ENCODE measurements around the gene IDH3A. TPM values are rescaled to one million over a fixed set of nuclear protein-coding genes. Genes with fewer than 3 reads are reported as not detected.

The IDH3A gene
- total RNA-seq, 1 donor from 2014 or later, result 19.3 TPM

DNA sequence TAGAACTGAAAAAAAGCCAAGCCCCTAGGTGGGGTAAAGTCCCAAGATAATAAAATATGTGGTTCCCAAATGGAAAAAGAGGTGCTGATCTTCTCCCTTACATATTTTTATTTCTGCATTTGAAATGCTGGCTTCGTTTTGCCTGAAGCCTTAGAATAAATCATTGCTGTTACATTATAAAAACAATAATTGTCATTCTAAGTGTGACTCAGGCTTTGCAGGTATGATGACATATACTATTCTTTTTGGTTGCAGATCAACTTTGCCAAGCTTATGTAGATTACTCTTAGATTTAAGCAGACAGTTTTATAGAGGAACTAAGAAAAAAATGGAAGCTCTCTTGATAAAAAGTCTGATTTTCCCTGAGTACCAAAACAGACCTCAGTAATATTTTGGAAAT lies 7.5 kb downstream of the IDH3A start:
- TF ChIP-seq, protein P1, sequence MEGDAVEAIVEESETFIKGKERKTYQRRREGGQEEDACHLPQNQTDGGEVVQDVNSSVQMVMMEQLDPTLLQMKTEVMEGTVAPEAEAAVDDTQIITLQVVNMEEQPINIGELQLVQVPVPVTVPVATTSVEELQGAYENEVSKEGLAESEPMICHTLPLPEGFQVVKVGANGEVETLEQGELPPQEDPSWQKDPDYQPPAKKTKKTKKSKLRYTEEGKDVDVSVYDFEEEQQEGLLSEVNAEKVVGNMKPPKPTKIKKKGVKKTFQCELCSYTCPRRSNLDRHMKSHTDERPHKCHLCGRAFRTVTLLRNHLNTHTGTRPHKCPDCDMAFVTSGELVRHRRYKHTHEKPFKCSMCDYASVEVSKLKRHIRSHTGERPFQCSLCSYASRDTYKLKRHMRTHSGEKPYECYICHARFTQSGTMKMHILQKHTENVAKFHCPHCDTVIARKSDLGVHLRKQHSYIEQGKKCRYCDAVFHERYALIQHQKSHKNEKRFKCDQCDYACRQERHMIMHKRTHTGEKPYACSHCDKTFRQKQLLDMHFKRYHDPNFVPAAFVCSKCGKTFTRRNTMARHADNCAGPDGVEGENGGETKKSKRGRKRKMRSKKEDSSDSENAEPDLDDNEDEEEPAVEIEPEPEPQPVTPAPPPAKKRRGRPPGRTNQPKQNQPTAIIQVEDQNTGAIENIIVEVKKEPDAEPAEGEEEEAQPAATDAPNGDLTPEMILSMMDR (IDR thresholded peaks at IDR 0.05), result no peak
- TF ChIP-seq EZH2phosphoT487 (IDR thresholded peaks at IDR 0.05), result no peak
- Mint-ChIP-seq H3K27me3 (ENCODE audit: insufficient read depth, low read depth) (no peaks in the 10 kb centered on the region), H3K4me3 (no peak overlapping the region), H3K27ac (no peak overlapping the region), H3K9me3 (no peaks in the 10 kb centered on the region), H3K4me1 (no peaks in the 10 kb centered on the region), H3K36me3 (peaks cover 3% of the 10 kb centered on the region)
- DNase-seq (ENCODE audit: low spot score), result no peak
- H3K27ac ChIP-seq, result no peak overlapping the region
- H3K4me1 ChIP-seq, result no peaks in the 10 kb centered on the region
- H3K4me3 ChIP-seq, result no peak overlapping the region
- no peaks in the 10 kb centered on the region for H3K36me3 ChIP-seq
- peaks cover 5% of the 10 kb centered on the region for H3F3A ChIP-seq (ENCODE audit: low read depth)
- H3K4me2 ChIP-seq, result no peak overlapping the region
- no peak overlapping the region for H3K9ac ChIP-seq
- peaks cover 3% of the 10 kb centered on the region for H4K20me1 ChIP-seq (ENCODE audit: low read depth)
- H3K9me3 ChIP-seq (ENCODE audit: low read depth), result no peaks in the 10 kb centered on the region
- no peak overlapping the region for H2AFZ ChIP-seq (replicated peaks)
- no peaks in the 10 kb centered on the region for H3K27me3 ChIP-seq
- no peaks in the 10 kb centered on the region for H3K79me2 ChIP-seq (ENCODE audit: low read depth)

DNA sequence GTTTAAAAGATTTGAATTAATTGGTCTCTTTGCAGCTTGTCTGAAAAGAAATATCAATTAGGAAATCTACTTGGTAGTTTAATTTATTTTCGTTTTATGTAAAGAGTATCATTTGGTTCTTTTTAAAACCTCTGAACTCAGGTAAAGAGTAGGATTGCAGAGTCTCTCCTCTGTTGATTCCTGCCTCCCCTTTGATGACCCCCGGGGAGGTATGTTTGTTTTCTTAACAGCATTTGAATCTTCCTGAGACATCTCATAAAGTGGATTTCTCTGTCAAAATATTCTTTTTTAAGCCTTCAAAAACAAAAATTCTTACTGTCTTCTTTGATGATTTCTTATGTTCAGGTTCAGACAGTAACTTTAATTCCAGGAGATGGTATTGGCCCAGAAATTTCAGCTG lies 8.0 kb downstream of the IDH3A start:
- Histone ChIP-seq H3K9me3 (ENCODE audit: low read depth) (no peaks in the 10 kb centered on the region), H3K36me3 (no peaks in the 10 kb centered on the region), H4K20me1 (ENCODE audit: low read depth) (peaks cover 3% of the 10 kb centered on the region), H2AFZ (replicated peaks) (no peak overlapping the region), H3K79me2 (ENCODE audit: low read depth) (no peaks in the 10 kb centered on the region), H3F3A (ENCODE audit: low read depth) (peaks cover 5% of the 10 kb centered on the region), H3K27ac (no peak overlapping the region), H3K27me3 (no peaks in the 10 kb centered on the region), H3K4me3 (no peak overlapping the region), H3K4me2 (no peak overlapping the region), H3K9ac (no peak overlapping the region), H3K4me1 (no peaks in the 10 kb centered on the region)
- Mint-ChIP-seq H3K36me3 (peaks cover 6% of the 10 kb centered on the region), H3K27me3 (ENCODE audit: insufficient read depth, low read depth) (no peaks in the 10 kb centered on the region), H3K4me1 (no peaks in the 10 kb centered on the region), H3K4me3 (no peak overlapping the region), H3K27ac (no peak overlapping the region), H3K9me3 (no peaks in the 10 kb centered on the region)
- TF ChIP-seq, protein P1 (IDR thresholded peaks at IDR 0.05), result no peak
- no peak for TF ChIP-seq EZH2phosphoT487 (IDR thresholded peaks at IDR 0.05)
- TF ChIP-seq EZH2 (IDR thresholded peaks at IDR 0.05), result no peak
- no peak for DNase-seq (ENCODE audit: low spot score)

DNA sequence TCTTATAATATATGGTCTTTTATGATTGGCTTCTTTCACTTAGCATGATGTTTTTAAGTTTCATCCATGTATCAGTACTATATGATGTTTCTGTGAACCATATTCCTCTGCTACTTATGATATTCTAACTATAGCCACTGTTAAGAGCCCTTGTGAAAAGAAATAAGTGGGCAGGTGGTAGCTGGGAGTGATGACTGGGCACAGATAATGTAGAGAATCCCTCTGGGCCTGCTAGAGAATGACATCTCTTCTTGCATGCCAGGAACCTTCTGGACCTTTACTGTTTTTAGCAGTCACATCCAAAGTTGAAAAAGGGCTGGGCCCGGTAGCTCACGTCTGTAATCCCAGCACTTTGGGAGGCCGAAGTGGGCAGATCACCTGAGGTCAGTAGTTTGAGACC lies 10.2 kb downstream of the IDH3A start:
- no peak overlapping the region for H3K27ac Mint-ChIP-seq
- Histone ChIP-seq H3K27me3 (no peaks in the 10 kb centered on the region), H3K79me2 (ENCODE audit: low read depth) (no peaks in the 10 kb centered on the region), H3K36me3 (no peaks in the 10 kb centered on the region), H2AFZ (replicated peaks) (no peak overlapping the region), H3K4me1 (no peaks in the 10 kb centered on the region), H3K4me2 (no peak overlapping the region), H3F3A (ENCODE audit: low read depth) (peaks cover 5% of the 10 kb centered on the region), H3K9me3 (ENCODE audit: low read depth) (no peaks in the 10 kb centered on the region), H3K27ac (no peak overlapping the region), H3K9ac (no peak overlapping the region), H4K20me1 (ENCODE audit: low read depth) (no peaks in the 10 kb centered on the region), H3K4me3 (no peak overlapping the region)
- no peak for TF ChIP-seq EZH2phosphoT487 (IDR thresholded peaks at IDR 0.05)
- no peak for TF ChIP-seq EZH2 (IDR thresholded peaks at IDR 0.05)
- TF ChIP-seq, protein P1 (IDR thresholded peaks at IDR 0.05), result no peak
- no peaks in the 10 kb centered on the region for H3K4me1 Mint-ChIP-seq
- DNase-seq (ENCODE audit: low spot score), result no peak
- no peaks in the 10 kb centered on the region for H3K27me3 Mint-ChIP-seq (ENCODE audit: insufficient read depth, low read depth)
- H3K9me3 Mint-ChIP-seq, result no peaks in the 10 kb centered on the region
- peaks cover 4% of the 10 kb centered on the region for H3K36me3 Mint-ChIP-seq
- H3K4me3 Mint-ChIP-seq, result no peak overlapping the region

Measured in neural progenitor cell (in vitro differentiated cells).